ENCODE measurements around the gene DPP6.

The DPP6 gene

GRCh38 chr7:154789404-154789803, 737.2 kb downstream of the DPP6 start:
- no peak for DNase-seq

GRCh38 chr7:154791611-154792010, 739.4 kb downstream of the DPP6 start:
- DNase-seq, result no peak

GRCh38 chr7:154792436-154793055, 740.3 kb downstream of the DPP6 start:
- no peak for DNase-seq

- no peak for DNase-seq
Measured at GRCh38 chr7:154794147-154794780, 742.1 kb downstream of the DPP6 start.

GRCh38 chr7:154795014-154795413, 742.8 kb downstream of the DPP6 start:
- DNase-seq, result no peak

GRCh38 chr7:154795437-154795836, 743.2 kb downstream of the DPP6 start:
- DNase-seq, result no peak

GRCh38 chr7:154804449-154804848, 752.3 kb downstream of the DPP6 start:
- no peak for DNase-seq

GRCh38 chr7:154812027-154812426, 759.8 kb downstream of the DPP6 start:
- no peak for DNase-seq

GRCh38 chr7:154817224-154817896, 765.2 kb downstream of the DPP6 start:
- no peak for DNase-seq

- no peak for DNase-seq
Measured at GRCh38 chr7:154827007-154827406, 774.8 kb downstream of the DPP6 start.

- DNase-seq, result no peak
Measured at GRCh38 chr7:154832557-154833138, 780.5 kb downstream of the DPP6 start.

- DNase-seq, result no peak
Measured at GRCh38 chr7:154836021-154836448, 783.8 kb downstream of the DPP6 start.

GRCh38 chr7:154837087-154837486, 784.9 kb downstream of the DPP6 start:
- no peak for DNase-seq

GRCh38 chr7:154837622-154838021, 785.4 kb downstream of the DPP6 start:
- no peak for DNase-seq

GRCh38 chr7:154840086-154840485, 787.9 kb downstream of the DPP6 start:
- DNase-seq, result no peak

- DNase-seq, result no peak
Measured at GRCh38 chr7:154841731-154842331, 789.6 kb downstream of the DPP6 start.

GRCh38 chr7:154842591-154842990, 790.4 kb downstream of the DPP6 start:
- no peak for DNase-seq

- no peak for DNase-seq
Measured at GRCh38 chr7:154843670-154844237, 791.6 kb downstream of the DPP6 start.

GRCh38 chr7:154844499-154844898, 792.3 kb downstream of the DPP6 start:
- no peak for DNase-seq

GRCh38 chr7:154844955-154845354, 792.8 kb downstream of the DPP6 start:
- no peak for DNase-seq

GRCh38 chr7:154848464-154848863, 796.3 kb downstream of the DPP6 start:
- no peak for DNase-seq

GRCh38 chr7:154852205-154852604, 800.0 kb downstream of the DPP6 start:
- DNase-seq, result no peak

- no peak for DNase-seq
Measured at GRCh38 chr7:154853063-154853726, 801.0 kb downstream of the DPP6 start.

Data from right forelimb (tissue), 1 donor.